WTC11 (cell line): ENCODE data around the gene CHRNA3.

ENCODE experiments used
- FOXP1 ChIP-seq: sonication (generic); formaldehyde crosslinking; IDR thresholded peaks from 2 replicates; pipeline ENCODE4 v1.8.0; 2022; ENCODE audit warnings: missing genetic modification reagents, mild to moderate bottlenecking, moderate library complexity, borderline replicate concordance
- JAZF1 ChIP-seq: fragments of 250-450 bp; sonication (Bioruptor Pico); IDR thresholded peaks from 2 replicates; pipeline ENCODE4 v1.9.0; 2021; ENCODE audit warnings: moderate library complexity, mild to moderate bottlenecking, inconsistent platforms
- KAT7 ChIP-seq: sonication (generic); formaldehyde crosslinking; IDR thresholded peaks from 2 replicates; pipeline ENCODE4 v1.8.1; 2023; ENCODE audit warnings: missing genetic modification reagents, mild to moderate bottlenecking, borderline replicate concordance
- NFE2L1 ChIP-seq: sonication (generic); formaldehyde crosslinking; IDR thresholded peaks from 2 replicates; pipeline ENCODE4 v1.8.1; 2023; ENCODE audit warnings: missing genetic modification reagents
- RELA ChIP-seq: sonication (generic); formaldehyde crosslinking; IDR thresholded peaks from 2 replicates; pipeline ENCODE4 v1.8.1; 2022; ENCODE audit warnings: missing genetic modification reagents, mild to moderate bottlenecking, borderline replicate concordance
- TCF7 ChIP-seq: sonication (generic); formaldehyde crosslinking; IDR thresholded peaks from 2 replicates; pipeline ENCODE4 v1.8.0; 2022; ENCODE audit warnings: mild to moderate bottlenecking, low read depth, missing genetic modification reagents, moderate library complexity
- TEAD1 ChIP-seq: sonication (generic); formaldehyde crosslinking; IDR thresholded peaks from 2 replicates; pipeline ENCODE4 v1.8.0; 2022; ENCODE audit warnings: mild to moderate bottlenecking, missing genetic modification reagents
- USF1 ChIP-seq: sonication (generic); formaldehyde crosslinking; IDR thresholded peaks from 2 replicates; pipeline ENCODE4 v1.8.0; 2022; ENCODE audit warnings: mild to moderate bottlenecking, missing genetic modification reagents
- ZBTB21 ChIP-seq: sonication (generic); formaldehyde crosslinking; IDR thresholded peaks from 2 replicates; pipeline ENCODE4 v1.8.1; 2023; ENCODE audit warnings: mild to moderate bottlenecking, missing genetic modification reagents, borderline replicate concordance
- TF ChIP-seq, protein P1 (sequence below): fragments of 200-600 bp; IDR thresholded peaks from 2 replicates; pipeline ENCODE4 v1.8.0; 2022; ENCODE audit warnings: antibody characterized with exemption
- TF ChIP-seq, protein P2 (sequence below): sonication (generic); formaldehyde crosslinking; IDR thresholded peaks from 2 replicates; pipeline ENCODE4 v1.8.1; 2023; ENCODE audit warnings: mild to moderate bottlenecking, missing genetic modification reagents, moderate library complexity
- TF ChIP-seq, protein P3 (sequence below): sonication (generic); formaldehyde crosslinking; IDR thresholded peaks from 2 replicates; pipeline ENCODE4 v1.8.0; 2022; ENCODE audit warnings: mild to moderate bottlenecking, missing genetic modification reagents

DNA sequence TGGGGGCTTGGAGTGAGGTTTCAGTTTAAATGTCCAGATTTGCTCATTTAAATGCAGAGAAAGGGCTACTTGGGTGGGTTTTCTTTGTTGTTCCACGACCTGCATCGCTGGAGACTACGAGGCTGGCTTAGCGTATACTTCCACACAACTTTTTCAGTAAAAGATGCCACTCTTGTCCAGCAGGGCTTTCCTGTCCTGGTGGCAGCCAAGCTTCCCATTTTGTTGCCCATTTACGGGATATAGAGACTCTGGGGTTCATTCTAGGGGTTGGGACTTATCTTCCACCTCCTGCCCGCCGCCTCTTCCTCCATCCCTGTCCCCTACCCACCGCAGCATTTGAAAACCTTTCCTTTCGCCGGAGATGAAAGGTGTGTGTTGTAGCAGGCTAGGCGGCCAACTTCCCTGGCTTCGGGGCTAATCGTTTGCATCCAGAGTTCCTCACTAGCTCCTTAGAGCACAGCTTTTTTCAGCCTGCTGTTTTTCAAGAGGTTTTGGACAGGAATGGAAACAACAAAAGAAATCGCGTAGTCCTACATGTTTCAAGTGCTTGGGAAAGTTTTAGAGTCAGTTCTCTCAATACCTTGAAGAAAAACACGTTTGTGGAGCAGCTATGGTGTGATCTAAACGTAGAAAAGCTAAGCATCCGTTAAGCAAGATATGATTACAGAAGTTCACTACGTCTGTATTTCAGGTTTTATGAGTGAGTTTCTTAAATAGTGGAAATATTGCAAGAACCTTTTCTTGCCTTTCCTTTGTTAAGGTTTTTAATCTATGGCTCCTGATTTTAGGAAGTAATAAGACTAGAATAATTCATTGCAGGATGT lies 54.6 kb downstream of the CHRNA3 start:
- no peak for TF ChIP-seq USF1 (CRISPR knock-in tag)
- TF ChIP-seq, protein P1, sequence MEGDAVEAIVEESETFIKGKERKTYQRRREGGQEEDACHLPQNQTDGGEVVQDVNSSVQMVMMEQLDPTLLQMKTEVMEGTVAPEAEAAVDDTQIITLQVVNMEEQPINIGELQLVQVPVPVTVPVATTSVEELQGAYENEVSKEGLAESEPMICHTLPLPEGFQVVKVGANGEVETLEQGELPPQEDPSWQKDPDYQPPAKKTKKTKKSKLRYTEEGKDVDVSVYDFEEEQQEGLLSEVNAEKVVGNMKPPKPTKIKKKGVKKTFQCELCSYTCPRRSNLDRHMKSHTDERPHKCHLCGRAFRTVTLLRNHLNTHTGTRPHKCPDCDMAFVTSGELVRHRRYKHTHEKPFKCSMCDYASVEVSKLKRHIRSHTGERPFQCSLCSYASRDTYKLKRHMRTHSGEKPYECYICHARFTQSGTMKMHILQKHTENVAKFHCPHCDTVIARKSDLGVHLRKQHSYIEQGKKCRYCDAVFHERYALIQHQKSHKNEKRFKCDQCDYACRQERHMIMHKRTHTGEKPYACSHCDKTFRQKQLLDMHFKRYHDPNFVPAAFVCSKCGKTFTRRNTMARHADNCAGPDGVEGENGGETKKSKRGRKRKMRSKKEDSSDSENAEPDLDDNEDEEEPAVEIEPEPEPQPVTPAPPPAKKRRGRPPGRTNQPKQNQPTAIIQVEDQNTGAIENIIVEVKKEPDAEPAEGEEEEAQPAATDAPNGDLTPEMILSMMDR, result no peak
- TF ChIP-seq JAZF1 (CRISPR knock-in tag), result no peak
- TF ChIP-seq, protein P2, sequence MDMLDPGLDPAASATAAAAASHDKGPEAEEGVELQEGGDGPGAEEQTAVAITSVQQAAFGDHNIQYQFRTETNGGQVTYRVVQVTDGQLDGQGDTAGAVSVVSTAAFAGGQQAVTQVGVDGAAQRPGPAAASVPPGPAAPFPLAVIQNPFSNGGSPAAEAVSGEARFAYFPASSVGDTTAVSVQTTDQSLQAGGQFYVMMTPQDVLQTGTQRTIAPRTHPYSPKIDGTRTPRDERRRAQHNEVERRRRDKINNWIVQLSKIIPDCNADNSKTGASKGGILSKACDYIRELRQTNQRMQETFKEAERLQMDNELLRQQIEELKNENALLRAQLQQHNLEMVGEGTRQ (CRISPR knock-in tag), result no peak
- TF ChIP-seq, protein P3, sequence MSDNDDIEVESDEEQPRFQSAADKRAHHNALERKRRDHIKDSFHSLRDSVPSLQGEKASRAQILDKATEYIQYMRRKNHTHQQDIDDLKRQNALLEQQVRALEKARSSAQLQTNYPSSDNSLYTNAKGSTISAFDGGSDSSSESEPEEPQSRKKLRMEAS (CRISPR knock-in tag), result no peak
- no peak for TF ChIP-seq NFE2L1 (CRISPR knock-in tag)
- TF ChIP-seq FOXP1, result no peak
- TF ChIP-seq TCF7 (CRISPR knock-in tag), result no peak
- no peak for TF ChIP-seq RELA
- TF ChIP-seq ZBTB21 (CRISPR knock-in tag), result no peak
- TF ChIP-seq KAT7 (CRISPR knock-in tag), result no peak
- TF ChIP-seq TEAD1 (CRISPR knock-in tag), result no peak
